ENCODE measurements around the gene ATPAF2.

Gene ATPAF2

DNA sequence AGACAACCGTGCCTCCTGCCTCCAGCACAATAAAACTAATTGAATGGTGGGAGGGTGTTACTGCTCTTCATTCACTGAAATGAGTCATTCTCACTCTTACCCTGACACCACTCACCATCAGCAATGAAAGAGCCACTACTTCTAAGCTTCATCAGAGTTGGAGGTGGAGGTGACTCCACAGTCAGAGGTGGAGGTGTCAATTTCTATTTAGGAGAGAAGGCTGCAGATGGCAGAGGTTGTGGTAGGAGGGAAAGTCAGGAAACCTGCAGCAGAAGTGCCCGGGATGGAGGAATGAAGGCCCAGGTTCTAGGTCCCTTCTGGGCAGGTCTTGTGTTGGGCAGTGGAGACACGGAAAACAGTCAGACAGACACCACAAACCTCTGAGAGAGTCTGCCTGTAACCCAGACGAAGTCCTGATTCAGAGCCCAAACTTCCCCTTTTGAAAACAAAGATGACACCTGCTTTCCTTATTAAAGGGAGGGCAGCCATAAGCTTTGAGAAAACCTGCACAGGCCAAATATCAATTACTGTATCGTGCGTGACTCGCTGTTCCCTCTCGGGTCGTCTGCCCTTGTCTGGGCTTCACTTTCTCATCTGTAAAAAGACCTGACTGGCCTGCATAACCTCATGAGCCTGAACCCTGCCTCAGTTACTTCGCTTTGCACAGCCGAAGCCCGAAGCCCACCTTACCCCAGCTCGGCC, 668 bp downstream of the ATPAF2 start:
- no peak for DNase-seq

DNA sequence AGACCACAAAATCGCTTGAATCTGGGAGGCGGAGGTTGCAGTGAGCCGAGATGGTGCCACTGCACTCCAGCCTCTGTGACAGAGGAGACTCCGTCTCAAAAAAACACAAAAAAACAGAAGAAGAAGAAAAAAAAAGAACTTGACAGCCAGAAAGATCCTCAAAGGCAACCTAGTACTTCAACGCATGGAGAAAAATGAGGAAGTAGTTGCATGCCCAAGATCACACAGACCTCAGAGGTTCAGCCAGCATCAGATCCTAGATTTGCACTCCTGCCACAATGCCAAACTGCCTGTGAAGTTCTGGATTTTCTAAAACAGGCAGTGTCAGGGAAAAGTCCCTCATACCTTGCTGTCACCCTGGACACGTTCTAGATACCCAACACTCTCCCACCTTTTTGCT, 1.5 kb downstream of the ATPAF2 start:
- DNase-seq = no peak

DNA sequence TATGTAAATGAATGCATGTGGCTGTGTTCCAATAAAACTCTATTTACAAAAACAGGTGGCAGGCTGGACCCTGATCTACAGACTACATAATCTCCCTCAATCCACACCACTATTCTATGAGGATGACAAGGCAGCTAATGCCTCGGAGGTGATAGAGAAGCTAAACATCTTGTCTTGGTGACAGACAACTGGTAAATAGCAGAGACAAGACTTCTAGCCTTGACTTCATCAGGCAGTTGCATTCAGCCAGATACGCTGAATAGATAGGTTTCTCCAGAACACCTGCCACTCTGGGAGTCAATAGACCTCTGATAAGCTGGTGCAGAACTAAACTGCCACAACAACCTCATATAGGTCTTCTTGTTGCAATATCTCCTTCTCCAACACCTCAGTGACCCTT, 3.3 kb downstream of the ATPAF2 start:
- DNase-seq = no peak

GRCh38 chr17:18033442-18034099, 5.4 kb downstream of the ATPAF2 start:
- peak; percentile 31 for DNase-seq

GRCh38 chr17:18031955-18032354, 7.0 kb downstream of the ATPAF2 start:
- no peak for DNase-seq

GRCh38 chr17:18028952-18029540, 9.9 kb downstream of the ATPAF2 start:
- DNase-seq = no peak

GRCh38 chr17:18028114-18028951, 10.6 kb downstream of the ATPAF2 start:
- DNase-seq = no peak

DNA sequence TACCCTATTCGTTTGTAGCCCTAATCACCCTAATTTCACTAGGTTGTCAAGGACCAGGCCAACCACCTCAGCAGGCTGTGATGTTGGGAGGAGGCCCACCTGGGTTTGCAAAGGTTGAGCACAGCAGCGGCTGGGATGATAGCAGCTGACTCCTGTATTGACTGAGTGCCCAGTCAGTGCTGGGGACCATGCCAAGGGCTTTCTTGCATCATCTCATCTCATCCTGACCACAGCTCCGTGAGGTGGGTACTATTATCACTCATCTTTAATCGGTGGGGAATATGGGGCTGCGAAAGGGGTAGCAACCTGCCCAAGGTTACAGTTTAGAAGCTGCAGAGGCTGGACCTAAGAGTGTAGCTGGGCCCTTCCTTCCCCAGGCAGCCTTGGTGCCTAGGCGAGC, 11.7 kb downstream of the ATPAF2 start:
- DNase-seq = no peak

DNA sequence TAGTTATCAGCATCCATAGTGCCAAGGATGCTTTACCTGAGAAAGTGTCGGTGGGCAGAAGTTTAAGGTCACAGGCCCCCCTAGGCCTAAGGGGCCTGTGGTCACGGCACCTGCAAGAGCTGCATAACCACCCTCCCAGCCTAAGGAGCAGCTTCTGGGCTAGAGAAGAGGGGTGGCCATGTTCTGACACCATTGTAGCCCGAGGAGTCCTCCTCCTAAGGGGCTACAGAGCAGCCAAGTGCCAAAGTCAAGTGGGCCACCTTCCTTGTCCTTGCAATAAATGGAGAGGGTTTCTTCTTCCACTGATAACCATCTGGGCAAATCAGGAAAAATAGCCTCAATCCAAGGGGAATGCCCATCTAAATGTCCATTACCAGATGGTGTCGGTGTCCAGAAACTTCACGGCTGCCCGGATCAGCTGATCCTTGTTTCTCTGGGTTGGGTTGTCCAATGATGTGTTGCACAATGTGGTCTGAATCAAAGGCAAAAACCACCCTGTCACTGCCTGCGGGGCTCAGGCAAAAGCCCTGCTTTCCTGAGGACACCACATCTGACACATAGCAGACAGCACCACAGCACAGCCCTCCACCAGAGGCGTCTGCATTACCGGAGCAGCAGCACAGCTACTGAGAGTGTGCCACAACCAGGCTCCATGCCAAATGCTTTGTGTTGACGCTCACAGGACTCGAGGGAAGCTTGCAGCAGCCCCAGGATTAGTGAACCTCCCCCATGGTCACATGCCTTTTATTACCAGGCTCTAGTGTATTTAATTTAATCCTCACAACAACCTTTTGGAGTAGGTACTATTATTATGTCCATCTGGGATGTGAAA, 12.8 kb downstream of the ATPAF2 start:
- no peak for DNase-seq

- no peak for DNase-seq
Observed at GRCh38 chr17:18025241-18025944, 13.6 kb downstream of the ATPAF2 start.

DNA sequence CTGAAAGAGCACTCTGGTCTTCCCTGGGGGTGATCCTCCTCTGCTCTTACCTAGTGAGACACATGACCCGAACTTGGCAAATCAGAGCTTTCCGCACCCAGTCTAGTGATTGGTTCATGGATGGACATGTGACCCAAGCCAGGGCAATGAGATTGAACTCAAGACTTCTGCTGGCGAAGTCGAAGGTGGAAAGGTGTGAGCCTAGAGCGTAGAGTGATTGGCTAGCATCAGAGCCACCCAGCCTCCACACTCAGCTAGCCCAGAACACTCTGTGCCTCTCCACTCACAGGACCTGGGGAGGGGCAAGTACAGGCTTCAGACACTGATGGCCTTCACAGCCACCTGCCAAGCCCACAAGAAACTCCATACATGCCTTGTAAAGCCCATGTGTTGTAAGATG, 17.6 kb downstream of the ATPAF2 start:
- no peak for DNase-seq

DNA sequence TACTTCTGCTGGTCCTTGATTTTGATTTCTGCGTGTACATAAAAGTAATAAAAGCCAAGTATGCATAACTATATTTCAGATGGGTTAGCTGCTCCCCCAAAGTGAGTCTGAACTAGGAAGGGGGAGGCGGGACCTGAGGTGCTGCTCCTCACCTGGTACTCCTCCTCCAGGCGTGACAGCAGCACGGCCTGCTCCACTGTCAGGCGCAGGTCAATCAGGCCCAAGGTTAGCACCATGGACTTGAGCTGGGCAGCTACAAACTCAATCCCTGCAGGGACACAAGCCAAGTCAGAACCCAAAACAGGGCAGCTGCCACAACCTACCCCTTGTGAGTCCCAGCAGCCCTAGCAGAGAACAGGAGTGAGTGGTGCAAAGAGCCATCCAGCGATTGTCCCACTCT, 18.0 kb downstream of the ATPAF2 start:
- DNase-seq = no peak

DNA sequence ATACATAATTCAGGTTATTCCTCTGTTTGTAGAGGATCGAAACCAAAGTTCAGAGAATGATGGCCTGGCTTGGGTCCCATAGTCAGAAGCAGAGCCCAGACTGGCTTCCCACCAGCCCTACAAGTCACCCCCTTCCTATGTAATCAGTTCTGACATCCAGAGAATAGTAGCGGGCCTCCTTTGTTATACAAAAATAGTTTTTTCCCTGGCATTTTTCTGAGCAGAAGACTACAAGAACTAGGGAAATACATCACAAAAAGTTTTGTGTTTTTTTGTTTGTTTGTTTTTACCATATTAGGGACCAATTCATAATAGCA, 19.2 kb downstream of the ATPAF2 start:
- DNase-seq = no peak

GRCh38 chr17:18018411-18018921, 20.5 kb downstream of the ATPAF2 start:
- no peak for DNase-seq

GRCh38 chr17:18017958-18018357, 21.0 kb downstream of the ATPAF2 start:
- no peak for DNase-seq

DNA sequence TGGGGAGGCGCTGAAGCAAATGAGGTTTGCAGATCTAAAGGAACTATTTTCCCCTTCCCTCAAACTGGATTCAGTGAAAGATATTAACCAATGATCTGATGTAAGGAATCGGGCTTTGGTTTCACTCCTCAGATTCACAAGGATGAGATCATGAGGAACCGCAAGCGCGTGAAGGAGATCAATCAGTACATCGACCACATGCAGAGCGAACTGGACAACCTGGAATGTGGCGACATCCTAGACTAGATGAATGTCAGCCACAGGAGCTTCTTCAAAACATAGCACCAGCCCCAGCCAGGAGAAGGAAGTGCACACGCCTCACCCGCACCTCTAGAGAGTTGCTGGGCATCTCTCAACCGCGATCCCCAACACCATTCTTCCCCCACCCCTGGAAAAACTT, 22.5 kb downstream of the ATPAF2 start:
- no peak for DNase-seq

- no peak for DNase-seq
Observed at GRCh38 chr17:18015593-18015992, 23.4 kb downstream of the ATPAF2 start.

GRCh38 chr17:18014006-18014405, 25.0 kb downstream of the ATPAF2 start:
- no peak for DNase-seq

GRCh38 chr17:18011286-18011685, 27.7 kb downstream of the ATPAF2 start:
- DNase-seq = no peak

DNA sequence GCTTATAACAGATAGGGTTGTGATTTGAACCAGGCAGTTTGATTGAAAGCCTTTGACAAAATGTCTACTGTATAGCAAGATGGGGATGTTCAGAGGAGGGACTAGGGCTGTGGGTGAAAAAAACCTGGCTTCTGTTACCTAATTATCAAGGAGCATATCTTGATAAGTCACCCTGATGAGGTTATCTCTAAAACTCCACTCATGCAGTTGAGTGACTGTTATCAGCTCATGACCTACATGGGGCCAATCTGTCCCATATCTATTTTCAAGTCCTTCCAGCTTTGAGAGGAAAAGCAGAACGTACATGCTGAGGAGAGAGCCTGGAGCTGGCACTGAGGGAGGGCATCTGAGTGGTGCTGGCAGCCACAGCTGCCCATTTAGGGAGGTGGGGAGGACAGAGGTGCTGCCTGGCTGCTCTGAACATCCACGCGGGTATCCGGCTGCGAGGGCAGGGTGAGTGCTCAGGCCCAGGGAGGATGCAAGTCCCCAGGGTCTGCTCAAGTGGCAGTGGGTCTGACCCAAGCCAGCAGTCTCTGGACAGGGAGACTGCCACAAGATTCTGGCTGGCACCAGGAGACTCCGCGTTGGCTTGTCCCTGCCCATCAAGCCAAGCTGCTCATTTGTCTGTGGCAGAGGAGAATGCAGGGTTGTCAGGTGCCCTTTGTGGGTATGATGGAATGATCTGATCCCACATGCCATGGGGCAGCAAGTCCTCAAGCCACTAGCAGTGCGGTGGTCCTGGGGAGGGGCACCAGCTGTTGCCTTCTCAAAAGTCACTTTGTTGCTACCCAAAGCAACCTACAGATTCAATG, 29.2 kb downstream of the ATPAF2 start:
- DNase-seq = no peak
